Stimulated activated CD8-positive, alpha-beta memory T cell treated with anti-CD3 and anti-CD28 coated beads, Interleukin-7, amount 100 ng/mL, for 24 hours (primary cell): ENCODE results near the gene FRRS1.

Source experiments
- DNase-seq: peaks from one replicate; pipeline ENCODE4 v3.0.0-alpha.2; 2020; ENCODE audit warnings: low read depth

The FRRS1 gene

DNA sequence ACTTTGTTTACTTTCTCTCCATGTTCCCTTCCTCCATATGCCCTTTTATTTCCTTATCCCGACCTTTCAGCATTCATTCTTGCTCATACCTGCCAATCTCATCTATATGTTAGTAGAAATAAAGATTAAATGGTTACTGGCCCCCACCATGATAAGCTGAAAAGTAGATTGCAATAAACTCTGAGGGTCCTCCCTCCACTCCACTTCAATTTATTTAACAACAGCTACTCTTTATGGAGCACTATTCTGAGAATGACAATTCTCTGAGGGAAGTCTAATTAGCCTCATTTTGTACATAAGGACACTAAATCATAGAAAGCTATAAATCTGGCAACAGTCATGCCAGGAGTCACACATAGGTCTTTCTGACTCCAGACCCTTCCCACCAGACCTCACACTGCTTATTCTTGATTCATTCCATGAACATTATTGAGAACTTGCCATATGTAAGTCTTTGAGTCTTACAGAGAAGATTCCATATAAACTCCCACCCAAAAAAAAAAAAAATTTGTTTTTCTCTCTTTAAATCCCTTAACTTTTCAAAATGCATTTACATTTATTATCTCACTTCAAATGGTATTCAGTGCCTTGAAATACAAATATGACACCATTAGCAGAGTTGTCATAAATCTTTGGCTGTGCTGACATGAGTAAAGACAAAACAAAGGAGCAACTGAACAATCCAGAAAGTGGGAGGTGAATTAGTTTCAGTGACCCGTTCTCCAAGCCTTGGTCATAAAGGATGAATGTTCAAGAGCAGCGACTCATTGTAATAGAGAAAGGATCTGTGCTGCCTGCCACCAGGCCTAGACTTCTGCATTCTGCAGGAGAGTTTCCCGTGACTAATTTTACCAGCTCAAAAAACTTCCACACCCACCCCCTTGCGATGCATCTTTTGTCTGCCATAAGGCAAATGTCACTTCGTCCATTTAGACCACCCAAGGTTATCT is 92.0 kb downstream of the FRRS1 start:
- no peak for DNase-seq

DNA sequence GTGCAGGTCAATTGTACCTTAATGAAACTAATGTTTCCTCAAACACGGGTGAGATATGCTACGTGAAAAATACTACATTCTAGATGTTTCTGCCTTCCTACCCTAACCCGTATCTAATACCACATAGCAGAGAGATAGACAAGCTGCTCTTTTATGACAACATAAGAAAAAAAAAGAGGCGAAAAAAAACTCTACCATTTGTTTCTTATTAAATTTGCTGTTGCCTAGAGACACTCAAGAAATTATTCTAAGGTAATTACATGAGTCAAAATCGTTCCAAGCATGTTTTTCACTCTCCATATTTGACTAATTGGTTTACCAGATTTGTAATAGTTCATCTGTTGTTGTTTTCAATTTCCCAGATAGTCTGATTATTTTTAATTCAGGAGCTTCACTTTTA is 93.1 kb downstream of the FRRS1 start:
- DNase-seq: no peak

DNA sequence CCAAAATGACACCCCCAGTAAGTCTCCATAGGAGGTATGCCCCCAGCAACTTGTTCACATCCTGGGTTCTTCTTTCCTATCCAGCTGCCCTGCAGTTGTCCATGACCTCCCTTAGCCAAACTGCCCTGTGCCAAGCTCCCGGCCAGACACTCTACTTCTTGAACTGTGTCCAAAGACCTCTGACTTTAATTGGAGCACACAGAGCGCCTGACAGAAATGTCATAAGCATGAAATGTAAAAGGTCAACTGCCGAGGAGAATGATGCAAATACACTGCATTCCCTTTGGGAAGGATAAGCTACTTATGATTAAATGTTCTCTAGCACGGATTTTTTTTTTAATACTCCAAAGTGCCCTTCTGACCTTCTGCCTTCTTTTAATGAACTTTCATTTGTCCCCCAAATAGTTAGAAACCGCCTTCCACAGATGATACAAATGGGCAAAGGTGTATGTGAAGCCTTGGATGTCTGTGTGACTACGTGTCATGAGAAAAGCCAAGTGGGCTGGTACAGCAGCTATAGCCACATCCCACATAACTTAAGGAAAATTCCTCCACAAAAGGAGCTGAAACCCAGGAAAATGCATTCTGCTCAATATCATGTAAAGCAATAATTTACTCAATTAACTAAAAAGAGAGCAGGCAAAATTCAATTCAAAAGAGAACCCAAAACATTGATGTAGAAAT is 93.8 kb downstream of the FRRS1 start:
- no peak for DNase-seq

DNA sequence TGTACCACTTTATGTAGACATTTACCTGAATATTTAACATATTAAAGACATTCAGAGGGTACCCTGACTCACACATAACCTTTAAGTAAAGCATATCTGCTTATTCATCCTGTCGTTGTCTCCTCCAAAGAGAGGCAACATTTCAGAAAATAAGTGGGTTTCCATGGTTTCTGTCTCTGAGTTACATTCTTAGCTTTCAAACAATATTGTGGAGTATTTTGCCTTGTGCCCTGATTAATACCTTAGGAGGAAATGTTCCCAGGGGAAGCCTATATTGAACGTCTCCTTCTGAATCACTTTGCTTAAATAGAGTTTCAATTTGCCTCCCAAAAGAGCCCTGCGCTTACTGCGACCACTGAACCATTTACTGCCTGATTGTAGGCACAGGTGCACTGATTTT is 94.4 kb downstream of the FRRS1 start:
- DNase-seq: no peak

DNA sequence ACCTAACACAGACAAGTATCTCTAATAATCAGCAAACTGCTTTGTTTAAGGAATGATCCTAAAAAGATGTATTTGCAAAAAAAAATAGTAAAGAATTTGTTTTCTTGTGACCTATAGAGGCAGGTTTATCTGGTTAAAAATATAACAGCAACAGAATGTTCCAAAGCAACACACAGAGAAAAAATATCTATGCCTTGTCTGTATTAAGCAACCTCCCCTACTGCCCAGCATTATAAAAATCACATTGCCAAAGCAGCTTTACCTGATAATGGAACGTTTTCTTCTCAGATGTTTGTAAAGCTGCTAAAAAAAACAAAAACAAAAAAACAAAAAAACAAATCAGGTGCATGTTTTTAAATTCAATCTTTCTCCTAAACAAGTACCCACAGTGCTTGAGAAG is 95.9 kb downstream of the FRRS1 start:
- DNase-seq: no peak

DNA sequence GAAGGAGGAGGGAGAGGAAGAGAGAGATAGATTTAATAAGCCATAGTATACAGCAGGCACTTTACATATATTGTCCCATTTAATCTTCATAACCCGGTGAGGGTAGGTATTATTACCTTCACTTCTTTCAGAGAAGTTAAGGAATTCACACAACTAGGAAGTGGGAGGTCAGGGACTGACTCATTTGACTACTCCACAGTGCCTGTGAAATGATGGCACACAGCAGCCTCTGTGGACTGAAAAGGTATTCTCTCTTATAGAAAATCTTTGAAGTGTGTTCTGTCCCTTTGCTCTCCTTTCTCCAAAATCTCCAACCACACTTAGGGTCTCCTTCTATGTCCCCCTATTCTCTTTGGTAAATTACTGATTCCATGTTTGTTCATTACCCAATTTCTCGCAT is 96.6 kb downstream of the FRRS1 start:
- DNase-seq: no peak

DNA sequence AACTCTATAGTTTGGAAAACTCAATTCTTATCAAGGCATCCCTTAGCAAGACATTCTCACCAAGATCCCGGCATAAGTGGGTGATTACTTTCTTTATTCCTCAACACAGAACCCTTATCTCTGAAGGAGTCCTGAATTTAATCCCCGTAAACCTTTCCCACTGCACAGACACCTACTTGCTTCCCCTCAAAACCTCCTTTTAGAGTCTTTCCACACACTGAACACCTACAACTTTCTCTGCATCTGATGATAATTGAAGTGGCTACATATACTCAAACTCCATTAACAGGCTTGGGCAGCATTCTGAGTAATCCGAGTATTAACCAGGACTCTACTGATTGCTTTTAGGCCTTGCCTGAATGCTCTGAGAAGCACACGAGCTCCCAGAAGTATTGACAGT is 97.1 kb downstream of the FRRS1 start:
- no peak for DNase-seq

DNA sequence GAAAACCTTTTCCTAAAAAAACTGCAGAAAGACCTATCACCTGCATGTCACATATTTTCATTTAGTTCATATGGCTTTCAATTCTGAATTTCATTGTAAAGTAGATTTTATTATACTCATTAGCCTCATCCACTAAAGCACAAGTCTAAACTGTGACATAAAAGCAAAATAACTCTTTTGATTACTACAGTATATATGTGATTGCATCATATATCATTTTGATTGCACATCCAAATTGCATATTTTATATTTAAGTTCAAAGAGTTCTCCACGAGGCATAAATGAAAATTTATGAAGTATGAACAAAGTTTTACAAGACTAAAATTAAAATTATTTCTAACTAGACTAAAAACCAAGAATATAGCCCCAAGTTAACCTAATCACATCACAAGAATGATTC is 101.2 kb downstream of the FRRS1 start:
- DNase-seq: no peak

DNA sequence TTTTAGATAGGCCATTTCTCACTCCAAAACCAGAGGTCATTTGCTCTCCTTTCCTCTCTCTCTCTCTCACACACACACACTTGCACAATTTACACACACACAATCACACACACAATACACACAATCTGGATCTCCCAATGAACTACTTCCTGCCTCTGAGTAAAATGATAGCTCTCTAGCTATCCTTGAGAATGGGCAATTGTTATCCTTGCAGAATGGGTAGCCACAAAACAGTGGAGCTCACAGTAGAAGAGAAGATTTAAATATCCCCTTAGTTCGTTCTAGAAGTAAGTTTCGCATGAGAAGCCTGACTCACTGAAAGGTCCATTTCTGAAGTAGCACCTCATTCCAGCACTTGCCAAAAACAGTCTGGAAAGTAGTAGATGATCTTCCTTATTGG is 102.9 kb downstream of the FRRS1 start:
- DNase-seq: no peak

DNA sequence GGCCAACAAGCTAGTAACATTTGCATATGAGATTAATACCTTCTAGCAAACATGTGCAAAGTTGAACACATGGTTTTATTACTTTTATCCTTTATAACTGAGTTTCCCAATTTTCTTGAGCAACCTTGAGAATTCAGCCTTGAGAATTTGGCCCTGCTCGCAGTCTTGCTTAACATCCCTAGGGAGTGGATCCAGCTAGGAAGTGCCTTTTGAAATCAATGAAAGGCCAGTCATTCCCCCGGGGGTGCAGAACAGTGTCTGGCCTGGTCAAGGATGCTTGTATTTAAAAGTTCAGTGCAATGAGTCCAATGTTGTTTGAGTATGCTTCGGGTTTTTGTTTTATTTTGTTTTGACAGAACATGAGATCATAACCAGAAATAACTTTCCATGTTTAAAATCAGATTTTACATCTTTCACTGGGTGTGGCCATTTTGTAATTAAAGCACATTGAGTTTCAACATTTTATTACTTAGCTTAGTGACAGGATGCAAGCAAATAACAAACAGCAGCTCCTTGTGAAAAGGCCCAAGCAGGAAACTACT is 103.8 kb downstream of the FRRS1 start:
- DNase-seq: no peak

DNA sequence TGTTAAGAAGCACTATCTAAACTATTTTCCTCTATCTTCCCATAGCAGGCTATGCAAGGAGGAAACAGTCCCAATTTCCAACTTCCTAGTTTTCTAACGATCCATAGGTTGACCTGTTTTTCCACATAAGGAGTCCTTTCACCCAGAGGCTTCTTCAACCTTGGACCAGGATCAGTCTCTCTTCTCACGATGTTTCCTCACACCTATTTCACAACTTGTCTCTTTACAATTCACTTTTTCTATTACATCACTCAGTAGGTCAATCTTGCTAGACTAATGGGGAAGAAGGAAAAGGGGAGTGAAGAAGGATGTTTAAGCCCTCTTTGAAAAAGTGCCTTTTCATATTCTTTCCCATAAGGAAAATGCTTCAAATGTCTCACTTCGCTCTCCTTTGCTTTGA is 104.7 kb downstream of the FRRS1 start:
- no peak for DNase-seq

DNA sequence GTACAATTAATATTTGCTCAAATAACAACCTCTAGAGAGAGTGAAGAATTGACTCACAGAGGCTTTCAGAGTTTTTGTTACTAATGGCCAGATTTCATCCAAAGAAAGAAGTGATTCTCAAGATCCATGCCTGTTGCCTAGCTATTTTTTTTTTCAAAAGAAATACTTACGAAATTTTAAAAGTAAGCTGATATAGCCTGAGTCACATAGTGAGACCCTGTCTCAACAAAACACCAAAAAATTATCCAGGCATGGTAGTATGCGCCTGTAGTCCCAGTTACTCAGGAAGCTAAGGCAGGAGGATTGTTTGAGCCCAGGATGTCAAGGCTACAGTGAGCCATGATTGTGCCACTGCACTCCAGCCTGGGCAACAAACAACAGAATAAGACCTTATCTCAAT is 105.9 kb downstream of the FRRS1 start:
- DNase-seq: no peak

DNA sequence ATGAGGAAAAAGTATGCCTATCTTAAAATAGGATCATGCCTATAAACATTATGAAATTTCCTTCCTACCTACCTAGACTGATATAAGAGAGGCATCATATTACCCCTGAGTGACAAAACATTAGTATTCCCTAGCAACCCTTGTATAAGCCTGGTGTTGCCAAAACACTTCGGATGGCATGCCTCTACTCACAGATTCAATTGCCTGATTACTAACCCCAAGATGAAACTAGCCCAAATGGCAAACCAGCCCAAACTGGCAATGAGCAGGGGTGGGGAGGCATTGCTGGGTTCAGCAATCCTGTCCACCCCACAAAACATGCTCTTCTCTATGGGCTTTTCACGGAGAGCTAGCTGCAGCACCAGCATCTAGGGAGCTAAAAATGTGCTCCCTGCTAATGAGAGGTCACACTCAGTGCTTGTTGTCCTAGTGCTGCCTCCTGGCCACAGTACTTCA is 106.7 kb downstream of the FRRS1 start:
- DNase-seq: no peak
